PFSK-1 (cell line): Measurements from ENCODE around the gene PSMA2.

Source experiments
- FOXP2 ChIP-seq: optimal IDR thresholded peaks from 2 replicates; pipeline ENCODE3; 2011; ENCODE audit warnings: borderline replicate concordance, control low read depth, inconsistent platforms; ENCODE audit not compliant: insufficient read depth; ENCODE audit errors: extremely low read length, extremely low read depth
- POLR2AphosphoS5 ChIP-seq: IDR thresholded peaks from 2 replicates; pipeline ENCODE4 v1.6.1; 2012; ENCODE audit warnings: low read depth, mild to moderate bottlenecking, control low read depth, low read length, moderate library complexity
- SIN3A ChIP-seq: IDR thresholded peaks from 2 replicates; pipeline ENCODE4 v1.6.1; 2012; ENCODE audit warnings: mild to moderate bottlenecking, low read length, moderate library complexity, borderline replicate concordance; ENCODE audit not compliant: insufficient read depth
- TAF1 ChIP-seq: IDR thresholded peaks from 2 replicates; pipeline ENCODE4 v1.6.1; 2012; ENCODE audit warnings: low read length, control low read depth, borderline replicate concordance; ENCODE audit not compliant: insufficient read depth
- TF ChIP-seq, protein P1 (sequence below), 2 experiments: IDR thresholded peaks; 2 replicates each; pipeline versions ENCODE4 v1.6.1 to v1.8.0; 2011 to 2012; ENCODE audit warnings: low read depth in 2 of 2, low read length in 2 of 2, control low read depth in 1 of 2, inconsistent platforms in 1 of 2, mild to moderate bottlenecking in 1 of 2, moderate library complexity in 1 of 2; ENCODE audit not compliant: insufficient read depth in 1 of 2

Gene PSMA2

DNA sequence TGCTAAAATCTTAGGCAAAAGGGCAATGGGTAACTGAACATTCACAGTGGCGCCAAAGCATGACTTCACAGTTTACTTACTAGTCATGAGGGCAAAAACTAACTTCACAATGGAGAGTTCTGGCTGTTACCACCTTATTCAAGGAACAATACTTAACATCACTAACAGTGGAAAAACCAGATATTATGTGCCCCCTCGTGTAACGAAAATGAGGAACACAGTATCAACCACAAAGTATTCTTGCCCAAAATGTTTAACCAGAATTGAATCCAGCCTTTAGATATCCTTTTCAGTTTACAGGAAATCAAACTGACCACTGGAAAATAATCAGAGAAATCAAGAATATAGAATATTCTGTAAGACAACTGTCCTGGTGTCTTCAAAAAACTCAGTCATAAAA, 29.6 kb downstream of the PSMA2 start:
- TF ChIP-seq FOXP2: no peak
- TF ChIP-seq SIN3A: no peak
- no peak for TF ChIP-seq POLR2AphosphoS5
- no peak for TF ChIP-seq TAF1

DNA sequence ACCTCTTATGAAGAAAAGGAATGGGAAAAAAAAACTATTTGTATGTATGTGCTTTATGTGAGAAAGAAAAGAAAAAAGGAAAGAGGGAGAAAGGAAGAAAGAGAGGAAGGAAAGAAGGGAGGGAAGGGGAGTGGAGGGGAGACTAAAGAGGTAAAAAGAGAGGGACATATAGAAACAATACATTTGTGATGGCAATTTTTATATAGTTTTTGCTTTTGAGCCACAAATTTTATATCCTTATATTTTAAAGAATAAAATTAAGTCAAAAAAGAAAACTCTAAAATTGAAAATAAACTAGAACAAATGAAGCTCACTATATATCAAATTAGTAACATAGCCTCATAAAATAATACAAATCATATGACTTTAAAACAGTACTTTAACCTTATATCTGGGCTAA, 31.1 kb downstream of the PSMA2 start:
- TF ChIP-seq TAF1 (no peak), FOXP2 (no peak), POLR2AphosphoS5 (no peak), SIN3A (no peak)
- TF ChIP-seq, protein P1, sequence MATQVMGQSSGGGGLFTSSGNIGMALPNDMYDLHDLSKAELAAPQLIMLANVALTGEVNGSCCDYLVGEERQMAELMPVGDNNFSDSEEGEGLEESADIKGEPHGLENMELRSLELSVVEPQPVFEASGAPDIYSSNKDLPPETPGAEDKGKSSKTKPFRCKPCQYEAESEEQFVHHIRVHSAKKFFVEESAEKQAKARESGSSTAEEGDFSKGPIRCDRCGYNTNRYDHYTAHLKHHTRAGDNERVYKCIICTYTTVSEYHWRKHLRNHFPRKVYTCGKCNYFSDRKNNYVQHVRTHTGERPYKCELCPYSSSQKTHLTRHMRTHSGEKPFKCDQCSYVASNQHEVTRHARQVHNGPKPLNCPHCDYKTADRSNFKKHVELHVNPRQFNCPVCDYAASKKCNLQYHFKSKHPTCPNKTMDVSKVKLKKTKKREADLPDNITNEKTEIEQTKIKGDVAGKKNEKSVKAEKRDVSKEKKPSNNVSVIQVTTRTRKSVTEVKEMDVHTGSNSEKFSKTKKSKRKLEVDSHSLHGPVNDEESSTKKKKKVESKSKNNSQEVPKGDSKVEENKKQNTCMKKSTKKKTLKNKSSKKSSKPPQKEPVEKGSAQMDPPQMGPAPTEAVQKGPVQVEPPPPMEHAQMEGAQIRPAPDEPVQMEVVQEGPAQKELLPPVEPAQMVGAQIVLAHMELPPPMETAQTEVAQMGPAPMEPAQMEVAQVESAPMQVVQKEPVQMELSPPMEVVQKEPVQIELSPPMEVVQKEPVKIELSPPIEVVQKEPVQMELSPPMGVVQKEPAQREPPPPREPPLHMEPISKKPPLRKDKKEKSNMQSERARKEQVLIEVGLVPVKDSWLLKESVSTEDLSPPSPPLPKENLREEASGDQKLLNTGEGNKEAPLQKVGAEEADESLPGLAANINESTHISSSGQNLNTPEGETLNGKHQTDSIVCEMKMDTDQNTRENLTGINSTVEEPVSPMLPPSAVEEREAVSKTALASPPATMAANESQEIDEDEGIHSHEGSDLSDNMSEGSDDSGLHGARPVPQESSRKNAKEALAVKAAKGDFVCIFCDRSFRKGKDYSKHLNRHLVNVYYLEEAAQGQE (IDR thresholded peaks at IDR 0.05; ENCODE audit: insufficient read depth in 1 of 2, low read depth in 2 of 2, low read length in 2 of 2): no peak

- TF ChIP-seq FOXP2: no peak
- TF ChIP-seq POLR2AphosphoS5: no peak
- TF ChIP-seq, protein P1 (IDR thresholded peaks at IDR 0.05; ENCODE audit: insufficient read depth in 1 of 2, low read depth in 2 of 2, low read length in 2 of 2): no peak
- no peak for TF ChIP-seq TAF1
- TF ChIP-seq SIN3A: no peak
These were observed 38.4 kb downstream of the PSMA2 start for GRCh38 chr7:42893346-42894240.

DNA sequence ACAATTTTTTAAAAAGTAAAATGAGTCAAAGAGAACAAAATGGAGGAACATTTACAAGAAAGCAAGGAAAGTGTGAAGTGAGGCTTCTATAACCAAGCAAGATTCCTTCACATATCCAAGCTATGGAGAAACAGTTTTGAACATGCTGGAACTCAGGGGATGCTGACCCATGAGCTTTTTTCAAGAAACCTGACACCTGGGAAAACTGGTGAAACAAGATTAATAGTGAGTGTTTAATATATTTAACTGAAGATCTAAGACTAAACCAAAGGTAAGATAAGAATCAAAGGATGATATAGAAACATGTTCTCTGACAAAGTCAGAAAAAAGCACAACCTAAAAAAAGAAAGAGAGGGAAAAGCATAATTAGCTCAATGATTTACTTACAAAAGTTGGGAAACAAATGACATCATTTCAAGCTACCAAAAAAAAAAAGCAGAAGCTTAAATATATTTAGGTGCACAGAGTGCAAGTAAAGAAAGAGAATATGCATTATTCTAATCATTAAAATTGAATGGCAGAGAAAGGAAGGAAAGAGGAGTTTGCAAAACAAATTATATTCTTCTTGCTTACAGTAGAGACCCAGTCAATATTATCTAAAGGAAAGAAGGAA, 45.0 kb downstream of the PSMA2 start:
- TF ChIP-seq TAF1: no peak

DNA sequence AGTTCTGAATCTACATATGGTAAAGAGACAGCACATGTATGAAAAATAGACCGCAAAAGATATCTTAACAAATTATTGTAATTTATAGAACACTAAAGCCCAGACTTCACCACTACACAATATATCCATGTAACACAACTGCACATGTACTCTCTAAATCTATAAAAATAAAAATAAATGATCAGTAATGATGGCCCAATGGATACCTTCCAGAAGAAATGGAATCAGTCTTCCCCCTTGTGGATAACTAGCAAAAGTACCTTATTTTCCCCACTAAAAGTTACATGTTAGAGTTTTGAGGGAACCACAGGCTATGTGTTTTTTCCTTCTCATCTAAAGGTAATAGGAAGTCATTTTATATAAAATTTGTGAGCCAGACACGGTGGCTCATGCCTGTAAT, 45.8 kb downstream of the PSMA2 start:
- TF ChIP-seq SIN3A: no peak
- TF ChIP-seq TAF1: no peak
- no peak for TF ChIP-seq FOXP2
- no peak for TF ChIP-seq POLR2AphosphoS5
- TF ChIP-seq, protein P1 (IDR thresholded peaks at IDR 0.05; ENCODE audit: insufficient read depth in 1 of 2, low read depth in 2 of 2, low read length in 2 of 2): no peak

- no peak for TF ChIP-seq POLR2AphosphoS5
- TF ChIP-seq, protein P1 (IDR thresholded peaks at IDR 0.05; ENCODE audit: insufficient read depth in 1 of 2, low read depth in 2 of 2, low read length in 2 of 2): no peak
- no peak for TF ChIP-seq FOXP2
- TF ChIP-seq SIN3A: no peak
- TF ChIP-seq TAF1: no peak
These were observed 48.0 kb downstream of the PSMA2 start for GRCh38 chr7:42883950-42884349.
